GM19452 (cell line): ENCODE measurements around the gene IGSF9B.

Experiments used
- ATAC-seq: cut with Tn5 transposase; IDR thresholded peaks from one replicate; pipeline ENCODE4 v1.9.1; 2021; ENCODE audit not compliant: unreplicated experiment

Gene IGSF9B

DNA sequence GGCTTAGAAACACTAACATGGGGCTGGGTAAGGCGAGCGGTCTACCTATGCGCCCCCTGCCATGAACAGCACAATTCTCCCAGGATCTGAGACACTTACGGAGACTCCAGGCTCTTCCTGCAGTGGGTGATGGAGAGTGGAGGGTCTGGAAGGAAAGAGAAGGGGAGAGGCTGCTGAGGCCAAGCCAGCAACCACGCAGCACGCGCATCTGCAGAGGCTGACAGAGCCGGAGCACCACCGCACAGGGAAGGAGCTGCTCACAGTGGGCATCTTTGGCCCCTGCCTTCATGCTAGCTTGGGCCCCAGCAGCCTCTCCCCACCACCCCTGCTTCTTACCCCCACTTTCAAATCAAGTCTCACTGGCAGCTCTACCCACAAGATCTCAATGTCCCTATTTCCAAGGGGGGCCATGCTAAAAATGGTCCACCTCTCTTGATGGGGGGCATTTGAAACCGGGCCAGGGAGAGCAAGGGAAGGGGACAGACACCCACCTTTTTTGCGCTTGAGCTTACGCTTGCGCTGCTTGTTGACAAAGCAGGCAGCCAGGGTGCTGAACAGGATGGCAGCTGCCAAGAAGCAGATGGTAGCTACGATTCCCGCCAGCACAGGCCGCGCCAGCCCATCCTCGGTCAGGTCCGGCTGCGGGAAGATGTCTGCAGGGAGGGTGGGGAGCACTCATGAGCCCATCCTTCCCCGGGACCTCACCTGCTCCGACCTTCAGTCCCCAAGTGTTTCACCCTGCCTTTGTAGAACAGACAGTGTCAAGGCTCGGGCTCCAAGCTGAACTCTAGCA lies 34.5 kb downstream of the IGSF9B start:
- no peak for ATAC-seq

DNA sequence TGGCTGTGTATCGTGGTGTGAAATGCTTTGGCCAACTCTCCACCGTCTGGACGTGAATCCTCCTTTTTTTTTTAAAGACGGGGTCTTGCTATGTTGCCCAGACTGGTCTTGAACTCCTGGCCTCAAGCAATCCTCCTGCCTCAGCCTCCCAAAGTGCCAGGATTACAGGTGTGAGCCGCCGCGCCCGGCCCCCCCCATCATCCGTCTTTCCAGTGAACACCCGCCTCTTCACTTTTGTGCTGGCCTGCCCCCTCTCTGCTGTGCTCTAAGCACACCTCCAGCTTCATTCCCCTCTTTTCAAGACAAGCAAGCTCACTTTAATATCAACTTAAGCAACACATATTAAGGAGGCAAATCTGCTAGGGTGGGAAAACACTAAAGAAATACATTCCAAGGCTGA lies 35.3 kb downstream of the IGSF9B start:
- ATAC-seq, result no peak

- no peak for ATAC-seq
Observed at GRCh38 chr11:133921026-133921425, 35.7 kb downstream of the IGSF9B start.

DNA sequence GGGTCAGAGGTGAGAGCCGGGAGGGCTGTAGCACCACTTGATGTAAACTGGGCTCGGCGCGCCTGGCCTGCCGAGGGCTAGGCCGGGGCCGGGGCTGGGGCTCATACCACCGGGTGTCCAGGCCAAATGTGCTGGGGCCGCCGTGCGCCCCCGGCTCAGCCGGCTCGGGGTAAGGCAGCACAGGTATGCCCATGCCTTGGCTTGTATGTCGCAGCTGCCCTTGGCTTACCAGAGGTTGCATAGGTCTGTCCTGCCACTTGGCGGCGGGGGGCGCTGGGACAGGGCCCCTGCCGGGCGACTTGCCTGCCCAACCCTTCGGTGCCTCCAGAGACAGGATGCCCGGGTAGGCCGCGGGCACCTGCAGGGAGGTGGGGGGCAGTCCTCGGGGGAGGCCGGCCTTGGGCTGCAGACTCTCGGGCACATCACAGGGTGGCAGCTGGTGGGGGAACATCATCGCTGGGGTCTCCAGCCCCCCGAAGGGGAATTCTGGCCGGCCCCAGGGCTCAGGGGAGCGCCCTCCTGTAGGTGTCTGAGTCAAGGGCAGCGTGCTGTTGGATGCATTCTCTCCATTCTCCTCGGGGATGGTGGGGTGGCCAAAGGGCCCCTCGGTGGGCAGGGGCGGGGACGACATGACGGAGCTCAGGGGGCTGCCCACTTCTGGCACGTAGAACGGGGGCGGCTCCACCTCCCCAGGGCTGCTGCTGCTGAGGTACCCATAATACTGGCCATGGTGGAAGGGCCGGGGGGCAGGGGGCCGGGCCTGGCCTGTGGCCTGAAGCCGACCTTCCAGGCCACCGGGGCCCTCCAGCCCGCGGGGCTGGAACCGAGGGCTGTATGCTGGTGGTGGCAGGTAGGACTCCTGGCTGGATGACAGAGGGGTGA lies 36.4 kb downstream of the IGSF9B start:
- no peak for ATAC-seq

DNA sequence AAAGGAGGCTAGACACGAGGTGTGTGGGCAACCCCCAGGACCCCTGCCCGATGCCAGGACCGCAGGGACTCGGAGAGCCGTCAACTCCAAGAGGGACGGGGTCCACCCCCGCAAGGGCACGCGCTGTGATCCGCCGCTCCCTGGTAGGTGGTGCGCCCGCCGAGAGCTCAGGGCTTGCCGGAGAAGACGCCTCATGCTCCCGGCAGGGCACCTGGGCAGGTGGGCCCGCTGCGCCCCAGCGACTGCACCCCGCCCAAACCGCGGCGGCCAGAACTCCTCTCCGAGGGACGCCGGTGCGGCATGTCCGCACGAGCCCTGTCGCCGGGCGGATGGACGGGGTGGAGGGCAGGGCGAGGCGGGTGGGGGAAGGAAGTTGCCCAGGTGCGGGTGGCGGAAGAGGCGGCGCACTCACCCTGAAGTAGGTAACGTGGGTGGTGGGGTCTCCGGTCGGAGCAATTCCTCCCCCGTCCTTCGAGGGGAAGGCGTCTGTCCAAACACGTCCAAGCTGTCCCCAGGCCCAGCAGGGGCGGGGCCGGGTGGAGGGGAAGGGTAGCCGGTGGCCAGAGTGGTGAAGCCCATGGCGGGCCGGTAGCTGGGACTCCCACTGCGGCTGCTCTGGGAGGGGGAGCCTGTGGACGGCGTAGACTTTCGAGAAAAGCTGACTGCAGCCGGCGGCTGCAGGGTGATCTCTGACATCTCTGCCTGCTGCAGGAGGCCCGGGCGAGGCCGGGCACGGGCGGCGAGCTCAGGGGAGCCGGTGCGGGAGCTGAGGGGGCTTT lies 37.2 kb downstream of the IGSF9B start:
- no peak for ATAC-seq

DNA sequence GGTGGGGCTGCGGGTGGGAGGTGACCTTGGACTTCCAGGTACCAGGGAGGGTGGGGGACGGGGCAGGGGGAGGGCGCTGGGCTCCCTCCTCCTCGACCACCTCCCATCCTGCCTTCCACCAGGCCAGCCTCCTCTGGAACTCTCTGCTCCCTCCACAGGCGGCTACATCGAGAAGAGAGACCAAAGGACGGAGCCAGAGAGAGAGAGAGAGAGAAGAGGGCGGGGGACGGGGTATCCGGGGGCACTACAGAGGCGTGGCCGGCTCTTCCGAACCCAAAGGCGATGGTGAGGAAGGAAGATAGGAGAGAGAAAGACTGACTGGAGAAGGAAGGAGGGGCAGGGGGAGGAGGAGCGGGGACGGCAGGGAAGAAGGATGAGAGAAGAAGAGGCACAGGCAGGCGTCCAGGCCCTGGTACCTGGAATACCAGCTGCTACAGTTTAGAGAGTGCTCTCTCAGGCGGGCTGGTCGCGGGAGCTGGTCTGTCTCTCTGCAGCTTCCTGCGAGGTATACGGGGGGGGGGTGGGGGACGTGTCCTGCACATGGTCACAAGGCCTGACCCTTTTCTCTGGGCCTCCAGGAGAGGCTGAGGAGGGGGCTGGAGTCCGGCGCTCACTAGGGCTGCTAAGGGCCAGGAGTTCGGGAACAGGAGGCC lies 38.0 kb downstream of the IGSF9B start:
- ATAC-seq, result no peak

DNA sequence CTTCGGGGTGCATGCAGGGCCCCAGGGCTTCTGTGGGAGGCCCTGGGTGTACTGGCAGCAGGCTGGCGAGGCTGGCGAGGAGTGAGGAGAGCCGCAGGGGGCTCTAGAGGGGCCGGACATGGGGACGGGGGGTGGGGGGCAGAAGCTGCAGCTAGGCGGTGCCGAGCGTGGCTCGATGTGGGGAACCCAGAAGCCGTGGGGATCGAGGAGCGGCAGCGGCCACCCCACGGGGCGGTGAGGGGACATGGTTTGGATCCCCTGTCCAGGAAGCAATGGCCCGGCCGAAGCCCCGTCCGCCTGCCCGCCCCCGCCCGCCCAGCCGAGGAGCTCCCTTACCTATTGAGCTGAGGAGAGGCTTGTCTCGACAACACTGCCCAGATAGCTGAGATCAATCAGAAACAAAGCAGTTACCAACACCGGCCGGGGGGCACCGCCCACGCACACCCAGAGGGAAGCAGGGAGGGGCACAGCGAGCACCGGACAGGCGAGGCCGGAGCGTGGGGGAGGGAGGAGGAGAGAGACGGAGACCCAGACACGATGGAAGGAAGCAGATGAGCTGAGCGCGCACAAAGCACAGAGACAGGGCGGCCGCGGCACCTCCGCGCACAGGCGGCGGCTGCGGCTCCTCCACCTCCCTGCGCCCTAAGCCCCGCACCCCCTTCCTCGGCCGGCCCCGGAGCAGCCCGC lies 38.7 kb downstream of the IGSF9B start:
- no peak for ATAC-seq

GRCh38 chr11:133916784-133917440 lies 39.9 kb downstream of the IGSF9B start:
- no peak for ATAC-seq

DNA sequence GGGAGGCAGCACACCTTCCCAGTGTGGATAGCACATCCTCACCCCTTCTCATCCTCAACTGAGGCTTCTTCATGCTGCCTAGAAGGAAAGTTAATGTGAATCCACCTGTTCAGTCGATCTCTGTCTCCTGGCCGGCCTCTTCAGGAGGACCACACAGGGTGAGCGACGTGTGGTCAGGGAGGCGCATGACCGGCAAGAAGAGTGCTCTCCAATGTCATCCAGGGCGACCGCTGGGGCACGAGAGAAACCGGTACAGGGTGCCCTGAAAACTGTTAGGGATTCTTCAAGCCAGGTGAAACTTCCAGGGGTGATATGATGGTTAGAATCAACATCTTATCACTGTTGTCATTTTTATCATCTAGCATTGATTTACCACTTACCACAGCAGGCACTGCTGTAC lies 43.0 kb downstream of the IGSF9B start:
- no peak for ATAC-seq

GRCh38 chr11:133911171-133911570 lies 45.6 kb downstream of the IGSF9B start:
- no peak for ATAC-seq

DNA sequence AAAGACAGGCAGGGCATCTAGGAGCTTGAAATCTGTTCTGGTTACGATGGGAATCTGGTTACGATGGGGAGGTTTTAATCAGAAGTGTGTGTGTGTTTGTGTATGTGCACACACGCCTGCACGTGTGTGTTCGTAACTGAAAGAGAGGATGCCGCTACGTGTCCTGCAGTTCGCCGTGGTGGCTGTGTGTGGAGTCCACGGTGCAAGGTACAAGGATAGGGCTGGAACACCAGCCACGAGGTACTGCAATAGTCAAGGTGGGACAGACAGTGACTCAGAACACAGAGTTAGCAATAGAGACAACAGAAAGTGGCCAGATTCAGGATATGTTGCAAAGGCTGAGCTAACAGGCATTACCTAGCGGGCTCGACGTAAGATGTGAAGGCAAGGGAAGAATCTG lies 46.7 kb downstream of the IGSF9B start:
- ATAC-seq, result no peak

DNA sequence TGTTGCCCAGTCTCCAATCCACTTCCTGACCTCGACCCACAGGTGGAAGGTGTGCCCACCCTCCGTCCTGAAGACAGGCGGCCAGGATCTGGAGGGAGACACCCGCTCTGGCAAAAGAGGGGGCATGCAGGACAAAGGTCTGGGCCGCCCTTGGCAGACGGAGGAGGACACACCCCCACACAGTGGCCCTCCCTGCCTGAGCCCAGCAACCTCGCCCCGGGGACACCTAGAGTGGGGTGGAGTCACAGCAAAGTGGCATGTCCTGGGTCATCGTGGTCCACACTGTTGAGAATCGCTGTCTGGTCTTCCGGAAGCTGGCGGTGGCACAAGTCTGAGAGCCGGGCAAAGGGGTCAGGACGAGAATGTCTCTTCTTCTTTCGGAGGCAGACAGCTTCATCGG lies 47.9 kb downstream of the IGSF9B start:
- ATAC-seq, result no peak

DNA sequence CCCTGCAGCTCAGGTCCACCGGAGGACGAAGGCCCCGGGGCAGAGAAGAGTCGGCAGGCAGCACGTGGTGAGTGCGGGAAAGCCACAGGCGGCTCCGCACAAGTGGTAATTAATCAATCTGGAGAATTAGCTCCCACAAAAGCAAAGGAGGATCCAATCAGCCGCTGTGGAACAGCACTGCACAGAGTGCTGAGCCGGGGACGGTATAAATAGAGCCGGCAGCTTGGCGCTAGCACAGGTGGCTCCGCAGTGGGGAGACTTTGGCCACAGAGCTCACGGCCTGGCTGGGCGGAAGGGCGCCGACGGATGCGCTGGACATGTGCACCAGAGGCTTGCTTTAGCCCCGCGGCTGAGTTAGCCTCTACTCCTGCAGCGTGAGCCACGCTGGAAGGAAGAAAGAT lies 48.9 kb downstream of the IGSF9B start:
- ATAC-seq, result no peak

DNA sequence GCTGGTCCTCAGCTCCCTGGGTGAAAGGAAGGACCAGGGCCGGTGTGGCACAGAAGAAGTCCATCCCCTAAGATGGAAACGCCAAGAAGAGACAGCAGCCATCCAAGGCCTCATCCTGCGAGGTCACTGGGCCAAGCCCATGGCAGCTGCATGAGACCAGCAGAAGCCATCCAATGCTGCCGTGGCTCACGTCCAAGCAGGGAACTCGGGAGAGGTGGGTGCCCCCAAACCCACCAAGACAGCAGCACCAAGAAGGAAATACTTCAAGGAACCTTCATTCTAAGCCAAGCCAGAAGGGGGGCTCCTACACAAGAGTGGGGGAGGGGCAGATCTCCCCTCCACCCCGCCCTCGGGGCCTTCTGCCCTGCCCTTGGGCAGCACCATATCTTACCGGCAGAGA lies 49.6 kb downstream of the IGSF9B start:
- no peak for ATAC-seq

- ATAC-seq, result no peak
Observed at GRCh38 chr11:133906746-133907145, 50.0 kb downstream of the IGSF9B start.

- no peak for ATAC-seq
Observed at GRCh38 chr11:133906241-133906640, 50.5 kb downstream of the IGSF9B start.

DNA sequence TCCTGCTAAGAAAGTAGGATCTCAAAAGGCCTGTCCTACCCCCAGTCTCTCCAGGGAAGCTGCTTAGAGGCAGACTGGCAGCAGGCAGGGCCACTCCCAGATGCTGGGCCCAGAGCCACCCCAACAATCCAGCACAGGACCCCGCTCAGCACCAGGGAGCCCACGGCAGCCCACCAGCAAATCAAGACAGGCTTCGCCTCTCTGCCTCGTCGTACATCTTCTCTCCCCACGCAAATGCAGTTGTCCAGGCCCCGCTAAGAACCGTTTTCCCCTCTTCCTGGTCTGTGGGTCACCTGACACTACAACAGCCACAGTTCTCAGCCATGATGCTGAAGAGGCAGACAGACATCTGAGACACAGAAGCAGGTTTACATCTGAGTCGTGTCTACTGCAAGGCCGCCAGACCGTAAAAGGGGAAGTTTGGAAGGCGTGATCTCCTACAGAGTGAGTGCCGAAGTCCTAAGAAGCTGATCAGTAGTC lies 51.1 kb downstream of the IGSF9B start:
- no peak for ATAC-seq

DNA sequence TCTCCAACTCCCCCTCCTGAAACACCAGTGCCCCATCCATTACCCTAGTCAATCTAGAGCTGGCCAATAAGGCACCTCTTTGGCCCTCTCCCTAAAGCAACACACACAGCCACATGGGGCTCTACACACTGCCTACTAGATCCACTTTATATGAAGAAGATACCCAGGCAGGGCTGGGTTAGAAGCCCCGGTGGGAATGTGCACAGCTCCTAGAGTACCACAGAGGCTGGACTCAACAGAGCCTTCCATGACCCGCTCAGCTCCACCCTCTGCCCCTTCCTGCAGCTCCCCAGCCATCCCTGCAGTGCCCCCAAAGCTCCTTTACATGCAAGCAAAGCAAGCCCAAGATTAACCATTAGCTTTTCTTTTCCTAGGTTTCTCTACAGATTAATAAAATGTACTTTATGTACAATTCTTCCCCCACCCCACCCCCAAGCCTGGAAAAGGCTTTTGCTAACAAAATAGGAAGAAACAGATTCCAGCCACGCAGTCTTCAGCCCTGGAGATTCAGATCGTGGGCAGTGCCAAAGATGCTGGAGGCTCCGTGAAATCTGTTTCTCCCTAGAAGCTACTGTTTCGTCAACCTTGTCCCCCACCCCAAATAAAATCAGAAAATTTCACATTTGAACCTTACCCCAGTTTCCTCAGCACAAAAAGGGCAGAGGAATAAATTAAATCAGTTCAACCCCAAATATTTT lies 51.8 kb downstream of the IGSF9B start:
- no peak for ATAC-seq
